Urothelium cell line (cell line): ENCODE measurements around the gene MTCH2.
A peak's percentile ranks its signal among the peaks of the same experiment; 100 is the strongest.
"Not testable (repeated sequence)": the region's sequence is repeated elsewhere in the genome, so short reads cannot be mapped to it uniquely, and the experiment has no call there.

Source experiments
- DNase-seq: peaks from one replicate; pipeline ENCODE4 v3.0.0; 2011; ENCODE audit warnings: low spot score, mixed read lengths
- FAIRE-seq: peaks from 2 replicates; lab custom pipeline; 2011; peaks lifted over from hg19 to GRCh38; lab: Jason Lieb, UNC

The MTCH2 gene

GRCh38 chr11:47640506-47640905 lies 1.9 kb downstream of the MTCH2 start:
- not testable (repeated sequence) for FAIRE-seq

DNA sequence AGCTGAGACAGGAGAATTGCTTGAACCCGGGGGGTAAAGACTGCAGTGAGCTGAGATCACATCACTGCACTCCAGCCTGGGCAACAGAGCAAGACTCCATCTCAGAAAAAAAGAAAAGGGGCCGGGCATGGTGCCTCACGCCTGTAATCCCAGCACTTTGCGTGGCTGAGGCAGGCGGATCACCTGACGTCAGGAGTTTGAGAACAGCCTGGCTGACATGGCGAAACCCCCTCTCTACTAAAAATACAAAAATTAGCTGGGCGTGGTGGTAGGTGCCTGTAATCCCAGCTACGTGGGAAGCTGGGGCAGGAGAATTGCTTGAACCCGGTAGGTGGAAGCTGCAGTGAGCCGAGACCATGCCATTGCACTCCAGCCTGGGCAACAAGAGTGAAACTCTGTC lies 6.0 kb downstream of the MTCH2 start:
- not testable (repeated sequence) for FAIRE-seq, DNase-seq

More at GRCh38 chr11:47640506-47640905, 1.9 kb downstream of the MTCH2 start:
- not testable (repeated sequence) for DNase-seq

- FAIRE-seq = no peak
- no peak for DNase-seq
These were observed 10.9 kb downstream of the MTCH2 start for GRCh38 chr11:47631473-47631872.

DNA sequence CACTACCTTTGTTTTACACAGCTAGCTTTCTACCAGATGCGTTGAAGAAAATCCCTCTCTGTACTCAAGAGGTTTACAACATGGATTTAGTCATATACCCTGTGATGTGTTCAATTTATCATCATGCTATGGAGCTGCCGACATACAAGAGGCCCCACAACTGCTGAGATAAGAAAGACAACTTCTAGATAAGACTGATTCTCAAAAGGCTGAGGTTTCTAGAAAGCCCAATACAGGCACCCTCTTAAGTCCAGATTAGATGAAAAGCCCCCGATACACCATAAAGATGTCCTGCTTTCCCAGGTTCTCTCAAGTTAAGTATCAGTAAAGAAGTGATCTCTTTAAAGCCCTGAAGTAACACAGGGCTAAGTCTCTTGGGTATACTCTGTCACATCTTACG lies 14.3 kb downstream of the MTCH2 start:
- no peak for DNase-seq
- FAIRE-seq = no peak

DNA sequence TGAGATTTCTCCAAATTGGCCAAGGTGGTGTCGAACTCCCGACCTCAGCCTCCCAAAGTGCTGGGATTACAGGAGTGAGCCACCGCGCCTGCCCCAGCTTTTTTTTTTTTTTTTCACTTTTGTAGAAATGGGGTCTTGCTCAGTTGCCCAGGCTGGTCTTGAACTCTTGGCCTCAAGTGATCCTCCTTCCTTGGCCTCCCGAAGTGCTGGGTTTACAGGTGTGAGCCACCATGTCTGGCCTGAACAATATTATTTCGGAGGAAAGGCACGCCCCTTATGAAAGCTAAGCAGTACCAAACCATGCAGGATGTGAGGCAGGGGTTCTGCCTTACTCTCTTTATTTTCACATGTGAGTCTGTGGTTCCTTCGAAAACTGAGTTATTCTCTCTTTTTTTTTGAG lies 16.1 kb downstream of the MTCH2 start:
- DNase-seq (no peak), FAIRE-seq (no peak)

DNA sequence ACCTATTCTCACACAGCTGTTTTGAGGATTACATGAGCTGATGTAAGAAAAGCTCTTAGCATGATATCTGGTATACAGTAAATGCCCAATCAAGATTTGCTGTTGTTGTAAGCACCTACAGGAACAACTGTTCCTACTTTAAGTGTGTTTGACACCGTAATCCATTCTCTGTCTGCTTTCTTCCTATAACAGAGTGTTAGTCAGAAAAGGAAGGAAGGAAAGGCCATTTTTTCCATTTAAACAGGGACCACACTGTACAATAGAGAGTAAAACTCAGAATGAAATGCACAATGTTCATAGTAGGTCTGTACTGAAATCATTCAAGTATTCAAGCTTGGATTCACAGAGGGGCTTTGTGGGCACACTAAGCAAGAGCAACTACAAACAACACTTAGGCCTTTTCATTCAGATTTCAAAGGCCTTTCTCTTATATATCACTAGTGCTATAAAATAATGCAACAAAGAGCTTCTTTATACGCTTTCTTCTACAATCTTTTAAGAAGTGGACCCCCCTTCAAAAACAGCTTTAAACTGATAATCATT lies 21.5 kb downstream of the MTCH2 start:
- no peak for FAIRE-seq
- DNase-seq = no peak

DNA sequence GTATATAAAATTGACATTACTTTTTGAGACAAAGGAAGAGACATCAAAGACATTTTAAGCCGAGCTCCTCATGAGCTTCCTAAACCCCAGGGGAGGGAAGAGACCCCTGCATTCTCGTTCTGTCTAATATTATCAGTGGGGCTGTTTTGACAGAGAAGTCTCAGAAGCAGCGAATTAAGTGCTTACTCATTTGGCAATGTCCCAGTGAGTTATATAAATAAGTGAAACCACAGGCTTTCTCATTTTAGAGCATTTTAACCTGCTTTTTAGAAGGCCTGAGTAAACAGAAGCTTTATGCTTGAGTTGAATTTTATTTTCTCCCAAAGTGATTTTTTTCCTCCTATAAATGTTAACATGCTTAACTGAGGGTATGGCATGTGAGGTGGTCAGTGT lies 24.9 kb downstream of the MTCH2 start:
- FAIRE-seq = no peak
- DNase-seq = no peak

DNA sequence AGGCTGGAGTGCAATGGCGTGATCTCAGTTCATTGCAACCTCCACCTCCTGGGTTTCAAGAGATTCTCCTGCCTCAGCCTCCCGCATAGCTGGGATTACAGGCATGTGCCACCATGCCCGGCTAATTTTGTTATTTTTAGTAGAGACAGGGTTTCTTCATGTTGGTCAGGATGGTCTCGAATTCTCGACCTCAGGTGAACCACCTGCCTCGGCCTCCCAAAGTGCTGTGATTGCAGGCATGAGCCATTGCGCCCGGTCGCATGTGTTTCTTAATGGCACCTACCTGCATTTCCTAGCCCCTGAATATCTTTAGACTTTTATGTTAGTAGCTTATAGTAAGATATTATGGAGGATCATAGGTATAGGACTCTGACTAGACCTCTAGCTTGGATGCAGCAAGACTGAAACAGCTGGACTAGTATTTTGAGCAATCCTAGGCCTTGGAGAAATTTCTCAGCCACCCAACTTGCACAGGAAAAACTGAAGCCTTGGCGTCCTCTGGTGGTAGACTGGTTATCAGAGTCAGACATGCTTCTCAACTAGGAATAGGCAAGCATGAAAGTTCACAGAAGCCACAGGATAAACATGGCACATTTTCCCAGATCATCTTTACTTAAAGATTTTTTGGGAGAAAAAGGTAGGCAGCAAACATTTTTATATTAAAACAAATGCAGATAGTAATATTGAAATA lies 25.5 kb downstream of the MTCH2 start:
- no peak for FAIRE-seq
- no peak for DNase-seq

DNA sequence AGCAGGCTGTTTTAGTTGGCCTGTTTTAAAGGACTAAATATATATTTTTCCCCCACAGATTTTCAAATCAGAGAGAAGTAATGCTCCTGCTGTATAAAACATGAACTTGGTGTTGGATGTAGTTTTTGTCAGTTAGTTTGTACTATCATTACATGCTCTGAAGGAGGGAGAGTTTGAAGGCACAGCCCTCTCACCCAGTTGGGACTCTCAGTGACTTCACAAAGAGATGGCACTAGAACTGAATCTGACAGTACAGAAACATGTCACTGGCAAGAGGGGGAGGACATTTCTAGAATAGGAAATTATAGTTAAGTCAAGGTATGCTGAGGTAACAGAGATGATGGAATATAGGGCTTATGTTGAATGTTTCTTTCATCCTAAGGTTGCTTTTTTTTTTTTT lies 27.1 kb downstream of the MTCH2 start:
- DNase-seq = no peak
- FAIRE-seq = no peak

- DNase-seq = no peak
- FAIRE-seq = no peak
These were observed 31.0 kb downstream of the MTCH2 start for GRCh38 chr11:47611348-47611794.

DNA sequence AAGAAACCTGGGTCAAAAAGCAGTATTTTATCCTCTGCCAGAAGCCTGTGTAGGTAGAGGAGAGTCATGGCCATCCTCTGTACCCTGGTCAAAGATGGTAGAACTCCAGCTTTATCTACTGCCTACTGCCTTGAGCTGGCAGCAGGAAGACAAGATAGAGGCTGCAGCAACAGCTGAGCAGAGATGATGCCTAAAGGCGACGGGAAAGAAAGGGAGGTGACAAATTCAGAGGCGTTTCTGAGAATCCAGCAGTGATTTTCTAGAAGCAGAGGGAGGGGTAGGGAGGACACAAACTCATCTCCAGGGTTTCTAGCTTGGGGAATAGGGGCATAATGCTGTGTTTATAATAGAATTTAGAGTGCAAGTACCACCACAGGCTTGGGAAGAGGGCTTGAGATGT lies 32.7 kb downstream of the MTCH2 start:
- FAIRE-seq = no peak

DNA sequence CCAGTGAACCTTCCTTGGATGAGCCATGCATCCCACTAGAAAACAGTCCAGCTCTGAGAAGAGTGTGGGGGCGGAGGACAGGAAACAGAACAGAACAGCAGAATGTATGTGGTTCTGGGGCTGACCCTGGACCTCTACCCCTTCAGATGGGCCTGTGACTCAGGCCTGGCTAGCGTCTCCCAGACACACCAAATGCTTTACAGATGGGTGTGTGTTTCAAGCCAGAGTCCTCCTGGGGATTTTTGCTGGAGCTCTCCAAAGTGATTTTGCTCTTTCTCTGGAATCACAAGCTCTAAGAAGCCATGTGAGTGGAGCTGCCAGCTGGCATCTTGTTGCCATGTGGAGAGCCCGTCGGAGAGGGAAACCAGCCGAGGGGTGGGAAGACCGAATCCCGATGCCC lies 35.0 kb downstream of the MTCH2 start:
- no peak for FAIRE-seq
- no peak for DNase-seq

More for the DNA sequence above, 32.7 kb downstream of the MTCH2 start:
- DNase-seq = no peak

DNA sequence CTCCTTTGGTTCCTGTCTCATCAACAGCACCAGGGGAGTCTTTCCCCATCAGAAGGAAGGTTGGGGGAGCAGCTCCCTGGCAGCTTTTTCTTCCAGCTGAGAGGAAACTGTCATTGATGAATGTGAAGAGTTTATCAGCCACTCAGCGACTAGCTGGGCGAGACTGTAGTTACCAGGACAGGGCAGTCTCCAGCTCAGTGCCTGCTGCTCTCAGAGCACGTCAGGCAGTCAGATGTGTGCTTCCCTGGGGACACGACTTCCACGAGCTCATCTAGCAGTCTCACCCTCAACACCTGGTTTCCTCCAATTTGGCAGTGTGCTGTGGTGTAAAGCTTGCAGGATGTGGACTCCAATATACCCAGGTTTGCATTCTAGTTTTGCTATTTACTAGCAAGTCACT lies 35.6 kb downstream of the MTCH2 start:
- FAIRE-seq (no peak), DNase-seq (no peak)

GRCh38 chr11:47605921-47606320 lies 36.4 kb downstream of the MTCH2 start:
- FAIRE-seq = no peak

DNA sequence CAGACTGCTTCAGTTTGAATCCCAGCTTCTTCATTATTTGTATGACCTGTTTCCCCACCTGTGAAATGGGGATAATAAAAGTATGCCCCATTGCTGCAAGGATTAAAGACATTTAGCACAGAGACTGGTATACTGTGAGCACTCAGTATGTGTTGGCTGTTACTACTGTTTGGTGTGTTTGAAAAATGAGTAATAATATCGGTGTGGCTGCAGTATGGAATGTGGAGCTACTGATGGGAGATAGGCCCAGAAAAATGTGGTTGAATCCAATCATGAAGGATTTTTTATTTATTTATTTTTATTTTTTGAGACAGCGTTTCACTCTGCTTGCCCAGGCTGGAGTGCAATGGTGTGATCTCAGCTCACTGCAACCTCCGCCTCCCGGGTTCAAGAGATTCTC lies 39.1 kb downstream of the MTCH2 start:
- no peak for DNase-seq
- no peak for FAIRE-seq

More at GRCh38 chr11:47605921-47606320, 36.4 kb downstream of the MTCH2 start:
- no peak for DNase-seq

- DNase-seq (no peak), FAIRE-seq (no peak)
These were observed 42.5 kb downstream of the MTCH2 start for GRCh38 chr11:47599902-47600301.

GRCh38 chr11:47595967-47596366 lies 46.4 kb downstream of the MTCH2 start:
- FAIRE-seq (no peak), DNase-seq (no peak)

- FAIRE-seq = no peak
These were observed 47.3 kb downstream of the MTCH2 start for GRCh38 chr11:47595029-47595428.

DNA sequence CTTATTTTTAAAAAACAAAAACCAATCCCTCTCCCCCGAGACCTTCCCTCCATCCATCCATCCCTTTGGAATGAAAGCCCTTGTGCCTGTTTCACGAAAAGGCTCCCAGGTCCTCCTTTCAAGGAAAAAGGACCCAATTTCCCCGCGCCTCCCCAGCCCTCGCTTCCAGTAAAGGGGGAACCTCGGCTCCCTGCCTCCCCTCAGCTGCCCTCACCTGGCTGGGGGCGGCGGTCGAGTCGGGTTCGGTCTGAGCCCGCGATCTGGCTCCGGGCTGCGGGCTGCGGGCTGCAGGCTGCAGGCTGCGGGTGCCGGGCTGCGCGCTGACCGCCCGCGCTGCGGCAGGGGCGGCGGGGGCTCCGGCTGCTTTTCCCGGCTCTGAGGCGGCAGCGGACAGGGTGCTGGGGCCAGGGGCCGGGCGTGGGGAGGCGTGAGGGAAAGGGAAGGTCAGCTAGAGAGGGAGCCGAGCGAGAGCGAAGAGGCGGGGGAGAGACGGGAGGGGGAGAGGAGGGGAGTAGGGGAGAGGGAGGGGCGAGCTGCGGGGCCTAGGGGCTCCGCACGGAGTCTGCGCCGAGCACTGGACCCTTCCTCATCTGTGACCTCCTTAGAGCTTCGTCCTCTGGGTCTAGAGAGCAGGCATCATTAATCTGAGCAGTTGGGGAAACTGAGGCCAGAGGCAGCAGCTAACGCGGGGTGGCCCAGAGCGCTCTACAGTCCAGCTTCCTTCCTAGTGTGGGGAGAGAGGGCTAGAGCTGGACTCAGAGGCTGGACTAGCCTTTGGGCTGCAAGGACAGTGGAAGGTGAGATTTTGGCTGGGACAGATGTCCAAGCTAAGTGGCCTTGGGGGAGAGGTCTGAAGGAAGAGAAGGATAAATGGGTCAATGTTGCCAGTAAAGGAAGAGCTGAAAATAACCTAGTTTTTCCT lies 48.2 kb downstream of the MTCH2 start, which contains the start of gene C1QTNF4:
TSS of gene C1QTNF4 (minus strand) at position 478 of the 922 bp plus-strand sequence. CDS start 3,601 bp downstream, outside the sequence.
- no peak for FAIRE-seq
- peak; percentile 48 for DNase-seq

More at GRCh38 chr11:47595029-47595428, 47.3 kb downstream of the MTCH2 start:
- DNase-seq = no peak

DNA sequence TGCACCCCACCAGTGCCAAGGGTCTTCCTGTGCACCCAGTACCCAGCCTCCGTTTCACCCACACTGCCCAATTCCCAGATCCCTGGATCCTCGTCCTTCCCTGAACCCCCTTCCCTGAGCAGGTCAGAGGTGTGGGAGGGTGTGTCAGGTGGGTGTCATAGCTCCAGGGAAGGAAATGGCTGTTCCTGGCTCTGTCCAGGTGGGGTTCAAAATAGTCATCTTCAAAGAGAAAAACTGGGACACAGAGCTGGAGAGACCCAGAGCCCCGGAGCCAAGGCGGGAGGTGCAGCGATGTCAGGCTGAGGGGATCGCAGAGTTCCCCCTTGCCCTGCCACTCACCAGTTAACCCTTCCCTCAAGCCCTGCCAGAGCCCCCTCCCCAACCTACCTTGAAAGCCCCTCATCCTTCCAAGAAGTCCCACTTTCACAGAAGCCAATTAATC lies 48.8 kb downstream of the MTCH2 start:
- DNase-seq = no peak
- FAIRE-seq = no peak

- FAIRE-seq = no peak
These were observed 49.4 kb downstream of the MTCH2 start for GRCh38 chr11:47592970-47593369.

More at GRCh38 chr11:47592970-47593369, 49.4 kb downstream of the MTCH2 start:
- DNase-seq = no peak
